Activated CD4-positive, alpha-beta T cell treated with anti-CD3 and anti-CD28 coated beads, Interleukin-2, Interleukin-6, amounts not matched to agents 100 ng/mL and 50 ng/mL, durations not matched to agents 16 hours and 8 hours (primary cell): ENCODE data around the gene ZNF740.
"Not testable (repeated sequence)": the region's sequence is repeated elsewhere in the genome, so short reads cannot be mapped to it uniquely, and the experiment has no call there.

Experiments
- DNase-seq: peaks from one replicate; pipeline ENCODE4 v3.0.0-alpha.2; 2020

Gene ZNF740

GRCh38 chr12:53174881-53175491, 5.5 kb upstream of the ZNF740 start:
- DNase-seq = no peak

- no peak for DNase-seq
Observed at GRCh38 chr12:53176750-53177149, 3.8 kb upstream of the ZNF740 start.

GRCh38 chr12:53177447-53177846, 3.1 kb upstream of the ZNF740 start:
- not testable (repeated sequence) for DNase-seq

GRCh38 chr12:53178803-53179202, 1.7 kb upstream of the ZNF740 start:
- not testable (repeated sequence) for DNase-seq

GRCh38 chr12:53179687-53180219, 769 bp upstream of the ZNF740 start:
- DNase-seq = no peak

- DNase-seq = peak; percentile 88
Observed at GRCh38 chr12:53180931-53181645, 566 bp downstream of the ZNF740 start.

- DNase-seq = no peak
Observed at GRCh38 chr12:53181935-53182334, 1.4 kb downstream of the ZNF740 start.

GRCh38 chr12:53182903-53183302, 2.4 kb downstream of the ZNF740 start:
- DNase-seq = no peak

- DNase-seq = no peak
Observed at GRCh38 chr12:53184828-53185227, 4.3 kb downstream of the ZNF740 start.

- DNase-seq = no peak
Observed at GRCh38 chr12:53185582-53186153, 5.1 kb downstream of the ZNF740 start.

GRCh38 chr12:53186745-53187144, 6.2 kb downstream of the ZNF740 start:
- no peak for DNase-seq

- DNase-seq = no peak
Observed at GRCh38 chr12:53187145-53187899, 6.8 kb downstream of the ZNF740 start.

GRCh38 chr12:53190108-53190729, 9.7 kb downstream of the ZNF740 start:
- DNase-seq = peak; percentile 54

- DNase-seq = no peak
Observed at GRCh38 chr12:53191096-53191884, 10.8 kb downstream of the ZNF740 start.

GRCh38 chr12:53191885-53192530, 11.5 kb downstream of the ZNF740 start:
- no peak for DNase-seq

GRCh38 chr12:53192531-53193021, 12.1 kb downstream of the ZNF740 start:
- DNase-seq = no peak

GRCh38 chr12:53193040-53193439, 12.5 kb downstream of the ZNF740 start:
- DNase-seq = no peak

- no peak for DNase-seq
Observed at GRCh38 chr12:53193985-53194716, 13.6 kb downstream of the ZNF740 start.

GRCh38 chr12:53194973-53195372, 14.5 kb downstream of the ZNF740 start:
- DNase-seq = no peak
